Esophagus squamous epithelium (tissue), 5 donors: ENCODE data around the gene POLR2H. TPM values are rescaled to one million over a fixed set of nuclear protein-coding genes. Genes with fewer than 3 reads are reported as not detected.
A peak's percentile ranks its signal among the peaks of the same experiment; 100 is the strongest.

Experiments used
- DNase-seq: peaks from one replicate; lab custom pipeline; 2025; lab: John Stamatoyannopoulos, UW
- H3K27ac ChIP-seq, 4 donors: fragments of 200-600 bp; sonication (generic); one replicate each; pipeline ENCODE4 v1.5.1; 2016 to 2019; ENCODE audit warnings: mild to moderate bottlenecking in 1 of 4
- H3K27me3 ChIP-seq, 4 donors: fragments of 200-600 bp; sonication (generic); 1 replicate in 3 of 4; 2 replicates in 1 of 4; pipeline versions ENCODE4 v1.5.1 to v1.6.0; 2017 to 2021; ENCODE audit warnings: antibody characterized with exemption in 1 of 4
- H3K36me3 ChIP-seq, 3 donors: fragments of 200-600 bp; sonication (generic); one replicate each; pipeline ENCODE4 v1.5.1; 2016 to 2019
- H3K4me1 ChIP-seq, 3 donors: fragments of 200-600 bp; sonication (generic); one replicate each; pipeline ENCODE4 v1.5.1; 2017 to 2019
- H3K4me3 ChIP-seq, 4 donors: fragments of 200-600 bp; sonication (generic); 1 replicate in 3 of 4; 2 replicates in 1 of 4; pipeline ENCODE4 v1.5.1; 2016 to 2019; ENCODE audit warnings: mild to moderate bottlenecking in 2 of 4, moderate library complexity in 1 of 4
- H3K9me3 ChIP-seq, 3 donors: fragments of 200-600 bp; sonication (generic); one replicate each; pipeline ENCODE4 v1.5.1; 2016 to 2019
- POLR2A ChIP-seq, 4 donors: fragments of 450-650 bp; IDR thresholded peaks; one replicate each; pipeline ENCODE4 v1.6.1; 2017; ENCODE audit warnings: antibody characterized with exemption in 4 of 4, mild to moderate bottlenecking in 4 of 4, moderate library complexity in 3 of 4
- WGBS, 2 donors: methylation state at CpG; one replicate each; pipeline ENCODE4 v1.1.5; 2018; 5-methylcytosine and 5-hydroxymethylcytosine counted together
- intact Hi-C: fragments of 100-400 bp; cut with DNase I; formaldehyde crosslinking; loops from one replicate; pipeline ENCODE4 v1.15.0; 2022
- total RNA-seq, 4 donors: library from RNA; depleted of rRNA; stranded (reverse); fragments of >200 nt; gene quantifications; one replicate each; pipeline ENCODE4 v1.1.0, GENCODE V29; 2016
- TF ChIP-seq, protein P1 (sequence below), 6 experiments: fragments of 450-650 bp in 4 of 6; fragments of 200-600 bp in 2 of 6; sonication (generic) in 2 of 6; IDR thresholded peaks; one replicate each; pipeline ENCODE4 v1.5.1; 2016 to 2019; ENCODE audit warnings: antibody characterized with exemption in 6 of 6, mild to moderate bottlenecking in 4 of 6, moderate library complexity in 4 of 6
- donor health status: DM: yes; HTN: yes; CAD: no.

Gene POLR2H
- total RNA-seq, 4 donors from 2014 or later: 49.5 to 98.5 (median 64.9) TPM

GRCh38 chr3:184354121-184354728 is 7.3 kb upstream of the POLR2H start:
- intact Hi-C loops: loop anchor here (10.0 kb wide), 1 partner anchor 49 kb away; no protein-coding TSS in a partner anchor
- Histone ChIP-seq H3K4me1 (peaks cover 0 to 27% (median 0%) of the 10 kb centered on the region in 3 donors), H3K27me3 (no peaks in the 10 kb centered on the region), H3K4me3 (no peak overlapping the region), H3K9me3 (no peaks in the 10 kb centered on the region), H3K27ac (no peak overlapping the region), H3K36me3 (peaks cover 0 to 35% (median 0%) of the 10 kb centered on the region in 3 donors)
- WGBS, 2 donors: 26 to 69% methylated on average over 4 to 5 of the region's 18 CpGs
- no peak for DNase-seq
- TF ChIP-seq POLR2A (IDR thresholded peaks at IDR 0.05): no peak
- TF ChIP-seq, protein P1, sequence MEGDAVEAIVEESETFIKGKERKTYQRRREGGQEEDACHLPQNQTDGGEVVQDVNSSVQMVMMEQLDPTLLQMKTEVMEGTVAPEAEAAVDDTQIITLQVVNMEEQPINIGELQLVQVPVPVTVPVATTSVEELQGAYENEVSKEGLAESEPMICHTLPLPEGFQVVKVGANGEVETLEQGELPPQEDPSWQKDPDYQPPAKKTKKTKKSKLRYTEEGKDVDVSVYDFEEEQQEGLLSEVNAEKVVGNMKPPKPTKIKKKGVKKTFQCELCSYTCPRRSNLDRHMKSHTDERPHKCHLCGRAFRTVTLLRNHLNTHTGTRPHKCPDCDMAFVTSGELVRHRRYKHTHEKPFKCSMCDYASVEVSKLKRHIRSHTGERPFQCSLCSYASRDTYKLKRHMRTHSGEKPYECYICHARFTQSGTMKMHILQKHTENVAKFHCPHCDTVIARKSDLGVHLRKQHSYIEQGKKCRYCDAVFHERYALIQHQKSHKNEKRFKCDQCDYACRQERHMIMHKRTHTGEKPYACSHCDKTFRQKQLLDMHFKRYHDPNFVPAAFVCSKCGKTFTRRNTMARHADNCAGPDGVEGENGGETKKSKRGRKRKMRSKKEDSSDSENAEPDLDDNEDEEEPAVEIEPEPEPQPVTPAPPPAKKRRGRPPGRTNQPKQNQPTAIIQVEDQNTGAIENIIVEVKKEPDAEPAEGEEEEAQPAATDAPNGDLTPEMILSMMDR (IDR thresholded peaks at IDR 0.05): peak; percentile 42 to 73 (median 62)

DNA sequence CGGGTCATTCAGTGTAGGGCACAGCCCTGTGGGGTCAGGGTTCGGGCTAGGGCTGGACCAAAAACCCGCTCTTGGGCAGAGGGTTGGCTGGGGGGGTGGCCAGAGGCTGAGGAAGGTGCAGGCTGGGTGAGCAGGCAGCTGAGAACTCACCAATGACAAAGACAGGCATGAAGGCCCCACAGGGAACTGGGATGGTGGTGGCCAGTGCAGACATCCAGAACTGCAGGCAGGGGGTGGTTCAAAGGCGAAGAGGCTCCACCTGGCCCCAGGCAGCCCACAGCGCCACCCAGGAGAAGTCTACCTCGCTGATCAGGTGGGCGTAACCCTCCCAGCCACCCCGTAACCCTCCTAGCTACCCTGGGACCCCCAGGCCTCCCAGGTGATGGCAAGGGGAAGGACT is 6.8 kb upstream of the POLR2H start:
- intact Hi-C loops: loop anchor here (10.0 kb wide), 1 partner anchor 50 kb away; no protein-coding TSS in a partner anchor
- Histone ChIP-seq H3K27ac (no peak overlapping the region), H3K36me3 (peaks cover 0 to 35% (median 0%) of the 10 kb centered on the region in 3 donors), H3K4me1 (peaks cover 0 to 32% (median 0%) of the 10 kb centered on the region in 3 donors), H3K4me3 (no peak overlapping the region), H3K9me3 (no peaks in the 10 kb centered on the region), H3K27me3 (no peaks in the 10 kb centered on the region)
- TF ChIP-seq, protein P1 (IDR thresholded peaks at IDR 0.05): no peak
- TF ChIP-seq POLR2A (IDR thresholded peaks at IDR 0.05): no peak
- DNase-seq: no peak
- WGBS, 2 donors: 75 to 77% methylated on average over 5 to 8 of the region's 8 CpGs

GRCh38 chr3:184355261-184356040 is 6.1 kb upstream of the POLR2H start:
- TF ChIP-seq POLR2A (IDR thresholded peaks at IDR 0.05): no peak
- TF ChIP-seq, protein P1 (IDR thresholded peaks at IDR 0.05): no peak

DNA sequence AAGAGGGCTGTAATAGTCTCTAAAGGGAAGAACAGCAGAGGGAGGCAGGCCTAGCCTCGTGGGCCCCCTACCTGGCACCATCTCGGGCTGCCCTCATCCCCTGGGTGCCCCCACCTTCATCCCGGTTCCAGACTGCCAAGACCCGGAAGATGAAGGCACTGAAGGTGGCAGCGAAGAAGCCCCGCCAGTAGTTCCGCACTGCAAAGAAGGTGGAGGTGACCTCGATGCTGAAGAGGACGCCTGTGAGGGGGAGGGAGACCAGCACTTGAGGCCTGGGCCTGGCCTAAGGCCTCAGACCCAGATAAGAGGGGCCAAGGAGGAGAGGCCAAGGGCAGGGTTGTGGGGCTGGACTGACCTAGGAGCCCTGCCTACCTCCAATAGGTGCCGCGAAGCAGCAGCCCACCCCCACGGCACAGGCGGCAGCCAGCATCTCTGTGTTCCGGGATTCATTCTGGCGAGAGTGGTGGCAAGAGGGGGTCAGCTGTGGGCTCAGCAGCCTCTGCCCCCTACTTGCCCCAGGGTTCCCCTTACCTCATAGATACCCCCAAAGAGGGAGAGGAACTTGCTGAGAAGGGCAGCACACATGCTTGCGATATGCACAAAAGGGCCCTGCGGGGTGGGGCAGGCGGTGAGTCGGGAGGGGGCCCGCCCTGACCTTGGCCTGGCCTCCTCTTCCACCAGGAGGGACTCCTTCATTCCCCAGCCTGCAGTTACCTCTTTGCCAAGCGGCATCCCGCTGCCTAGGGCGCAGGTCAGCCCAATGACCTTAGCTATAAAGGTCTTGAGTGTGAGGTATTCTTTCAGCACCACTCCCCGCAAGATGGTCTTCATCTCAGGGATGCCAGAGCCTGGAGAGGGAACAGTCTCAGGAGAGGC is 4.0 kb upstream of the POLR2H start:
- H3K4me1 ChIP-seq: peaks cover 9 to 34% (median 12%) of the 10 kb centered on the region in 3 donors
- H3K27ac ChIP-seq: no peak overlapping the region
- intact Hi-C loops: loop anchor here (10.0 kb wide), 1 partner anchor 53 kb away; no protein-coding TSS in a partner anchor
- TF ChIP-seq, protein P1 (IDR thresholded peaks at IDR 0.05): no peak
- no peak for TF ChIP-seq POLR2A (IDR thresholded peaks at IDR 0.05)
- peaks cover 0 to 35% (median 0%) of the 10 kb centered on the region in 3 donors for H3K36me3 ChIP-seq
- no peaks in the 10 kb centered on the region for H3K9me3 ChIP-seq
- H3K27me3 ChIP-seq: no peaks in the 10 kb centered on the region
- no peak for DNase-seq
- H3K4me3 ChIP-seq: no peak overlapping the region
- 92 to 94% methylated on average over 14 to 15 of the region's 24 CpGs for WGBS, 2 donors

More at GRCh38 chr3:184355261-184356040, 6.1 kb upstream of the POLR2H start:
- Histone ChIP-seq H3K4me3 (no peak overlapping the region), H3K27ac (no peak overlapping the region), H3K4me1 (peaks cover 2 to 39% (median 4%) of the 10 kb centered on the region in 3 donors), H3K36me3 (peaks cover 0 to 35% (median 0%) of the 10 kb centered on the region in 3 donors), H3K9me3 (no peaks in the 10 kb centered on the region), H3K27me3 (no peaks in the 10 kb centered on the region)
- 76 to 85% methylated on average over 13 to 14 of the region's 18 CpGs for WGBS, 2 donors
- no peak for DNase-seq
- intact Hi-C loops: loop anchor here (10.0 kb wide), 1 partner anchor 51 kb away; no protein-coding TSS in a partner anchor
